ENCODE data around the gene BPIFB3. TPM values are rescaled to one million over a fixed set of nuclear protein-coding genes. Genes with fewer than 3 reads are reported as not detected.

The BPIFB3 gene
- total and polyA plus RNA-seq, 2 of the 13 experiments (the other 11 are each of a cell fraction or from before 2014, with no cell fraction given) = 0.09 TPM; not detected in 1

GRCh38 chr20:33008336-33009213 lies 45.1 kb upstream of the BPIFB3 start (continued):
- TF ChIP-seq, protein P1, sequence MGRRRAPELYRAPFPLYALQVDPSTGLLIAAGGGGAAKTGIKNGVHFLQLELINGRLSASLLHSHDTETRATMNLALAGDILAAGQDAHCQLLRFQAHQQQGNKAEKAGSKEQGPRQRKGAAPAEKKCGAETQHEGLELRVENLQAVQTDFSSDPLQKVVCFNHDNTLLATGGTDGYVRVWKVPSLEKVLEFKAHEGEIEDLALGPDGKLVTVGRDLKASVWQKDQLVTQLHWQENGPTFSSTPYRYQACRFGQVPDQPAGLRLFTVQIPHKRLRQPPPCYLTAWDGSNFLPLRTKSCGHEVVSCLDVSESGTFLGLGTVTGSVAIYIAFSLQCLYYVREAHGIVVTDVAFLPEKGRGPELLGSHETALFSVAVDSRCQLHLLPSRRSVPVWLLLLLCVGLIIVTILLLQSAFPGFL (CRISPR knock-in tag; IDR thresholded peaks at IDR 0.05) = peak; percentile 10; the same call in 1 of the 2 replicates
- TF ChIP-seq ZFY (CRISPR knock-in tag; IDR thresholded peaks at IDR 0.05) (no peak), JDP2 (CRISPR knock-in tag; IDR thresholded peaks at IDR 0.05; ENCODE audit: borderline replicate concordance) (no peak; the same call in 1 of the 2 replicates), CREBL2 (CRISPR knock-in tag; IDR thresholded peaks at IDR 0.05; ENCODE audit: borderline replicate concordance) (peak; percentile 25; the same call in 1 of the 2 replicates), PBX3 (CRISPR knock-in tag; IDR thresholded peaks at IDR 0.05; ENCODE audit: borderline replicate concordance) (0 out of 2 replicates have a peak, but pooled peaks have one; percentile 59), ZNF431 (CRISPR knock-in tag; IDR thresholded peaks at IDR 0.05; ENCODE audit: borderline replicate concordance, low read depth) (peak; percentile 79; the same call in 1 of the 2 replicates), ZSCAN12 (CRISPR knock-in tag; IDR thresholded peaks at IDR 0.05) (peak; percentile 78; the same call in 1 of the 2 replicates), ZNF33A (CRISPR knock-in tag; IDR thresholded peaks at IDR 0.05; ENCODE audit: borderline replicate concordance) (no peak), HES4 (CRISPR knock-in tag; IDR thresholded peaks at IDR 0.05; ENCODE audit: borderline replicate concordance) (0 out of 2 replicates have a peak, but pooled peaks have one; percentile 11), CREB1 (IDR thresholded peaks at IDR 0.05) (peak; percentile 51; the same call in 1 of the 2 replicates), CREB1 (CRISPR knock-in tag; IDR thresholded peaks at IDR 0.05) (no peak), RBFOX2 (IDR thresholded peaks at IDR 0.05; ENCODE audit: low read depth, low read length) (peak; percentile 90), KLF12 (CRISPR knock-in tag; IDR thresholded peaks at IDR 0.05; ENCODE audit: borderline replicate concordance) (no peak), RXRA (CRISPR knock-in tag; IDR thresholded peaks at IDR 0.05) (no peak)
- TF ChIP-seq, protein P2, sequence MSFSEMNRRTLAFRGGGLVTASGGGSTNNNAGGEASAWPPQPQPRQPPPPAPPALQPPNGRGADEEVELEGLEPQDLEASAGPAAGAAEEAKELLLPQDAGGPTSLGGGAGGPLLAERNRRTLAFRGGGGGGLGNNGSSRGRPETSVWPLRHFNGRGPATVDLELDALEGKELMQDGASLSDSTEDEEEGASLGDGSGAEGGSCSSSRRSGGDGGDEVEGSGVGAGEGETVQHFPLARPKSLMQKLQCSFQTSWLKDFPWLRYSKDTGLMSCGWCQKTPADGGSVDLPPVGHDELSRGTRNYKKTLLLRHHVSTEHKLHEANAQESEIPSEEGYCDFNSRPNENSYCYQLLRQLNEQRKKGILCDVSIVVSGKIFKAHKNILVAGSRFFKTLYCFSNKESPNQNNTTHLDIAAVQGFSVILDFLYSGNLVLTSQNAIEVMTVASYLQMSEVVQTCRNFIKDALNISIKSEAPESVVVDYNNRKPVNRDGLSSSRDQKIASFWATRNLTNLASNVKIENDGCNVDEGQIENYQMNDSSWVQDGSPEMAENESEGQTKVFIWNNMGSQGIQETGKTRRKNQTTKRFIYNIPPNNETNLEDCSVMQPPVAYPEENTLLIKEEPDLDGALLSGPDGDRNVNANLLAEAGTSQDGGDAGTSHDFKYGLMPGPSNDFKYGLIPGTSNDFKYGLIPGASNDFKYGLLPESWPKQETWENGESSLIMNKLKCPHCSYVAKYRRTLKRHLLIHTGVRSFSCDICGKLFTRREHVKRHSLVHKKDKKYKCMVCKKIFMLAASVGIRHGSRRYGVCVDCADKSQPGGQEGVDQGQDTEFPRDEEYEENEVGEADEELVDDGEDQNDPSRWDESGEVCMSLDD (CRISPR knock-in tag; IDR thresholded peaks at IDR 0.05; ENCODE audit: borderline replicate concordance) = no peak
- TF ChIP-seq, protein P3, sequence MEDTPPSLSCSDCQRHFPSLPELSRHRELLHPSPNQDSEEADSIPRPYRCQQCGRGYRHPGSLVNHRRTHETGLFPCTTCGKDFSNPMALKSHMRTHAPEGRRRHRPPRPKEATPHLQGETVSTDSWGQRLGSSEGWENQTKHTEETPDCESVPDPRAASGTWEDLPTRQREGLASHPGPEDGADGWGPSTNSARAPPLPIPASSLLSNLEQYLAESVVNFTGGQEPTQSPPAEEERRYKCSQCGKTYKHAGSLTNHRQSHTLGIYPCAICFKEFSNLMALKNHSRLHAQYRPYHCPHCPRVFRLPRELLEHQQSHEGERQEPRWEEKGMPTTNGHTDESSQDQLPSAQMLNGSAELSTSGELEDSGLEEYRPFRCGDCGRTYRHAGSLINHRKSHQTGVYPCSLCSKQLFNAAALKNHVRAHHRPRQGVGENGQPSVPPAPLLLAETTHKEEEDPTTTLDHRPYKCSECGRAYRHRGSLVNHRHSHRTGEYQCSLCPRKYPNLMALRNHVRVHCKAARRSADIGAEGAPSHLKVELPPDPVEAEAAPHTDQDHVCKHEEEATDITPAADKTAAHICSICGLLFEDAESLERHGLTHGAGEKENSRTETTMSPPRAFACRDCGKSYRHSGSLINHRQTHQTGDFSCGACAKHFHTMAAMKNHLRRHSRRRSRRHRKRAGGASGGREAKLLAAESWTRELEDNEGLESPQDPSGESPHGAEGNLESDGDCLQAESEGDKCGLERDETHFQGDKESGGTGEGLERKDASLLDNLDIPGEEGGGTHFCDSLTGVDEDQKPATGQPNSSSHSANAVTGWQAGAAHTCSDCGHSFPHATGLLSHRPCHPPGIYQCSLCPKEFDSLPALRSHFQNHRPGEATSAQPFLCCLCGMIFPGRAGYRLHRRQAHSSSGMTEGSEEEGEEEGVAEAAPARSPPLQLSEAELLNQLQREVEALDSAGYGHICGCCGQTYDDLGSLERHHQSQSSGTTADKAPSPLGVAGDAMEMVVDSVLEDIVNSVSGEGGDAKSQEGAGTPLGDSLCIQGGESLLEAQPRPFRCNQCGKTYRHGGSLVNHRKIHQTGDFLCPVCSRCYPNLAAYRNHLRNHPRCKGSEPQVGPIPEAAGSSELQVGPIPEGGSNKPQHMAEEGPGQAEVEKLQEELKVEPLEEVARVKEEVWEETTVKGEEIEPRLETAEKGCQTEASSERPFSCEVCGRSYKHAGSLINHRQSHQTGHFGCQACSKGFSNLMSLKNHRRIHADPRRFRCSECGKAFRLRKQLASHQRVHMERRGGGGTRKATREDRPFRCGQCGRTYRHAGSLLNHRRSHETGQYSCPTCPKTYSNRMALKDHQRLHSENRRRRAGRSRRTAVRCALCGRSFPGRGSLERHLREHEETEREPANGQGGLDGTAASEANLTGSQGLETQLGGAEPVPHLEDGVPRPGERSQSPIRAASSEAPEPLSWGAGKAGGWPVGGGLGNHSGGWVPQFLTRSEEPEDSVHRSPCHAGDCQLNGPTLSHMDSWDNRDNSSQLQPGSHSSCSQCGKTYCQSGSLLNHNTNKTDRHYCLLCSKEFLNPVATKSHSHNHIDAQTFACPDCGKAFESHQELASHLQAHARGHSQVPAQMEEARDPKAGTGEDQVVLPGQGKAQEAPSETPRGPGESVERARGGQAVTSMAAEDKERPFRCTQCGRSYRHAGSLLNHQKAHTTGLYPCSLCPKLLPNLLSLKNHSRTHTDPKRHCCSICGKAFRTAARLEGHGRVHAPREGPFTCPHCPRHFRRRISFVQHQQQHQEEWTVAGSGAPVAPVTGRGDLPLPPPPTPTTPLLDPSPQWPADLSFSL (CRISPR knock-in tag; IDR thresholded peaks at IDR 0.05) = no peak; the same call in 1 of the 2 replicates
